HCT116 (cell line): ENCODE data around the gene CHN1.

ENCODE experiments used
- EZH2phosphoT487 ChIP-seq: fragments of 200-600 bp; IDR thresholded peaks from 2 replicates; pipeline ENCODE4 v1.6.1; 2018; ENCODE audit warnings: antibody characterized with exemption, borderline replicate concordance
- POLR2A ChIP-seq: IDR thresholded peaks from 2 replicates; pipeline ENCODE4 v1.7.0; 2011; ENCODE audit warnings: borderline replicate concordance; ENCODE audit not compliant: insufficient read depth, insufficient read length; ENCODE audit errors: extremely low read depth
- RAD21 ChIP-seq: IDR thresholded peaks from 2 replicates; pipeline ENCODE4 v1.6.1; 2012; ENCODE audit warnings: low read depth, mild to moderate bottlenecking
- TCF7L2 ChIP-seq: IDR thresholded peaks from 2 replicates; pipeline ENCODE4 v1.7.0; 2011; ENCODE audit warnings: borderline replicate concordance, inconsistent platforms; ENCODE audit not compliant: insufficient read depth, insufficient read length; ENCODE audit errors: extremely low read depth
- TF ChIP-seq, protein P1 (sequence below), 3 experiments: fragments of 200-600 bp in 1 of 3; sonication (generic) in 1 of 3; IDR thresholded peaks in 2 of 3; conservative IDR thresholded peaks in 1 of 3; 2 replicates each; pipeline ENCODE4 v1.5.1; 2012 to 2017; ENCODE audit warnings: low read depth in 2 of 3, low read length in 2 of 3, antibody characterized with exemption in 1 of 3, borderline replicate concordance in 1 of 3, control low read depth in 1 of 3, mild to moderate bottlenecking in 1 of 3, mixed read lengths in 1 of 3, mixed run types in 1 of 3, moderate library complexity in 1 of 3; ENCODE audit not compliant: insufficient read depth in 1 of 3

DNA sequence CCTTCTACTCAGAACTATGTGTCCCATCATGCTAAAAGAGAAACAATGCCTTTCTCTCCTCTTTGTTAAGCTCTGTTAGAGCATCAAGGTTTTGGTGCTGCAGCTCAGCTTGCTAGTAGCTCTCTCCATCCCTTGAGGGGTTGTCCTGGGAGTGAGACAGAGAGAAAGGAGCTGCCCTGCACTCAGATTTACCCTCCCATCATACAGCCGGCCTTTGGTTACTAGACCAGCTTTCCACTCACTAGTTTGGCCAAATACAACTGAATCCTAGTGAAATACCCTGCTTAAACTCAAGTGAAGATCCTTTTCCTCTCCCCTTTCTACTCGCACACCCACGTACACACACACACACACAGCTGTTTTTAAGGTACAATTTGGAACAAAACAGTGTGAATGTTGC is 2.3 kb upstream of the CHN1 start:
- TF ChIP-seq, protein P1, sequence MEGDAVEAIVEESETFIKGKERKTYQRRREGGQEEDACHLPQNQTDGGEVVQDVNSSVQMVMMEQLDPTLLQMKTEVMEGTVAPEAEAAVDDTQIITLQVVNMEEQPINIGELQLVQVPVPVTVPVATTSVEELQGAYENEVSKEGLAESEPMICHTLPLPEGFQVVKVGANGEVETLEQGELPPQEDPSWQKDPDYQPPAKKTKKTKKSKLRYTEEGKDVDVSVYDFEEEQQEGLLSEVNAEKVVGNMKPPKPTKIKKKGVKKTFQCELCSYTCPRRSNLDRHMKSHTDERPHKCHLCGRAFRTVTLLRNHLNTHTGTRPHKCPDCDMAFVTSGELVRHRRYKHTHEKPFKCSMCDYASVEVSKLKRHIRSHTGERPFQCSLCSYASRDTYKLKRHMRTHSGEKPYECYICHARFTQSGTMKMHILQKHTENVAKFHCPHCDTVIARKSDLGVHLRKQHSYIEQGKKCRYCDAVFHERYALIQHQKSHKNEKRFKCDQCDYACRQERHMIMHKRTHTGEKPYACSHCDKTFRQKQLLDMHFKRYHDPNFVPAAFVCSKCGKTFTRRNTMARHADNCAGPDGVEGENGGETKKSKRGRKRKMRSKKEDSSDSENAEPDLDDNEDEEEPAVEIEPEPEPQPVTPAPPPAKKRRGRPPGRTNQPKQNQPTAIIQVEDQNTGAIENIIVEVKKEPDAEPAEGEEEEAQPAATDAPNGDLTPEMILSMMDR (IDR thresholded peaks at IDR 0.05 in 2 of 3, conservative IDR thresholded peaks at IDR 0.05 in 1 of 3; ENCODE audit: borderline replicate concordance in 1 of 3, insufficient read depth in 1 of 3, low read depth in 2 of 3, low read length in 2 of 3): no peak
- TF ChIP-seq POLR2A (no peak), TCF7L2 (no peak), RAD21 (no peak), EZH2phosphoT487 (no peak)
